Vagina (tissue), 2 donors: ENCODE data around the gene RPL37A.

Experiments
- POLR2A ChIP-seq, 2 donors: fragments of 450-650 bp; IDR thresholded peaks; one replicate each; pipeline ENCODE4 v1.6.1; 2017; ENCODE audit warnings: antibody characterized with exemption in 2 of 2, mild to moderate bottlenecking in 2 of 2, moderate library complexity in 2 of 2
- POLR2AphosphoS5 ChIP-seq, 2 donors: sonication (generic); formaldehyde crosslinking; IDR thresholded peaks; one replicate each; pipeline ENCODE4 v1.9.0; 2017; ENCODE audit warnings: antibody characterized with exemption in 2 of 2, mild to moderate bottlenecking in 2 of 2, low read depth in 1 of 2; ENCODE audit not compliant: insufficient read depth in 1 of 2
- TF ChIP-seq, protein P1 (sequence below), 3 experiments: fragments of 450-650 bp in 2 of 3; fragments of 200-600 bp in 1 of 3; sonication (generic) in 1 of 3; IDR thresholded peaks; one replicate each; pipeline ENCODE4 v1.5.1; 2017 to 2019; ENCODE audit warnings: antibody characterized with exemption in 3 of 3, mild to moderate bottlenecking in 2 of 3, moderate library complexity in 2 of 3

DNA sequence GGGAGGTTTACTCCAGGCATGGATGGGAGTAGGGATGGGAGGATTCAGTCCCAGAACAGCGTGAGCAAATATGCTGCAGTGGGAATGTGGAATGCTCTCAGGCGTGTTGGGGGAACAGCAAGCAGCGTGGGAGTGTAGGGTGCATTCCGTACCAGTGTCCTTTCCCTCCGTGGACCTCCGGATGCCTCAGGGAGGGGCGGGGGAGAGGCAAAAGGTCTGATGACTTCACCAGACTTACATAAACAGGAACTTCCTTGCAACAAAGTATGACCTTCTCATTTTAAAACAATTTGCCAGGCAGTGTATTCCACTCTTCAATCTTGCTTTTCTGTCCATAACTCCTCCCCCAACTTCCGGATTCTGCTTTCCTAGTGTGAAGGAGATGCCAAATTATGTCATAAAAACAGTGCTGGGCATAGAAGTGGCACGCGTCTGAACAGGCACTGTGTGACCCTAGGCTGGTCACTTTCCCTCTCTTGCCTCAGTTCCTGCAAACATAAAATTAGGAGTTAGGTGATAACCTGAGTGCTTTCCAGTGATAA is 36.9 kb downstream of the RPL37A start:
- TF ChIP-seq, protein P1, sequence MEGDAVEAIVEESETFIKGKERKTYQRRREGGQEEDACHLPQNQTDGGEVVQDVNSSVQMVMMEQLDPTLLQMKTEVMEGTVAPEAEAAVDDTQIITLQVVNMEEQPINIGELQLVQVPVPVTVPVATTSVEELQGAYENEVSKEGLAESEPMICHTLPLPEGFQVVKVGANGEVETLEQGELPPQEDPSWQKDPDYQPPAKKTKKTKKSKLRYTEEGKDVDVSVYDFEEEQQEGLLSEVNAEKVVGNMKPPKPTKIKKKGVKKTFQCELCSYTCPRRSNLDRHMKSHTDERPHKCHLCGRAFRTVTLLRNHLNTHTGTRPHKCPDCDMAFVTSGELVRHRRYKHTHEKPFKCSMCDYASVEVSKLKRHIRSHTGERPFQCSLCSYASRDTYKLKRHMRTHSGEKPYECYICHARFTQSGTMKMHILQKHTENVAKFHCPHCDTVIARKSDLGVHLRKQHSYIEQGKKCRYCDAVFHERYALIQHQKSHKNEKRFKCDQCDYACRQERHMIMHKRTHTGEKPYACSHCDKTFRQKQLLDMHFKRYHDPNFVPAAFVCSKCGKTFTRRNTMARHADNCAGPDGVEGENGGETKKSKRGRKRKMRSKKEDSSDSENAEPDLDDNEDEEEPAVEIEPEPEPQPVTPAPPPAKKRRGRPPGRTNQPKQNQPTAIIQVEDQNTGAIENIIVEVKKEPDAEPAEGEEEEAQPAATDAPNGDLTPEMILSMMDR (IDR thresholded peaks at IDR 0.05): no peak
- TF ChIP-seq POLR2AphosphoS5 (IDR thresholded peaks at IDR 0.05; ENCODE audit: insufficient read depth in 1 of 2, low read depth in 1 of 2) (peak; percentile 84 to 87), POLR2A (IDR thresholded peaks at IDR 0.05) (no peak)
